Stimulated activated CD4-positive, alpha-beta T cell treated with anti-CD3 and anti-CD28 coated beads, Interleukin-12 subunit alpha, Interleukin-12 subunit beta, amount 100 ng/mL, for 4 hours (primary cell): ENCODE measurements around the gene MORC1.

ENCODE experiments used
- DNase-seq: peaks from one replicate; pipeline ENCODE4 v3.0.0-alpha.2; 2020

Gene MORC1

GRCh38 chr3:108936924-108937689 lies 180.8 kb downstream of the MORC1 start:
- DNase-seq = no peak

- DNase-seq = no peak
Measured at GRCh38 chr3:108931035-108931434, 186.9 kb downstream of the MORC1 start.

- no peak for DNase-seq
Measured at GRCh38 chr3:108918866-108919265, 199.1 kb downstream of the MORC1 start.

GRCh38 chr3:108914774-108915641 lies 202.9 kb downstream of the MORC1 start:
- peak; percentile 39 for DNase-seq

GRCh38 chr3:108909799-108910198 lies 208.1 kb downstream of the MORC1 start:
- no peak for DNase-seq
